HPDE6-E6E7 (cell line): ENCODE results near the gene SNRNP25.
"Not testable (repeated sequence)": the region's sequence is repeated elsewhere in the genome, so short reads cannot be mapped to it uniquely, and the experiment has no call there.

Experiments used
- DNase-seq: peaks from one replicate; pipeline ENCODE4 v3.0.0; 2011; ENCODE audit warnings: missing footprints; ENCODE audit errors: extremely low spot score

Gene SNRNP25

GRCh38 chr16:41439-42068 lies 12.1 kb upstream of the SNRNP25 start:
- no peak for DNase-seq

GRCh38 chr16:42069-42457 lies 11.6 kb upstream of the SNRNP25 start:
- no peak for DNase-seq

- no peak for DNase-seq
Measured at GRCh38 chr16:42691-43090, 10.9 kb upstream of the SNRNP25 start.

DNA sequence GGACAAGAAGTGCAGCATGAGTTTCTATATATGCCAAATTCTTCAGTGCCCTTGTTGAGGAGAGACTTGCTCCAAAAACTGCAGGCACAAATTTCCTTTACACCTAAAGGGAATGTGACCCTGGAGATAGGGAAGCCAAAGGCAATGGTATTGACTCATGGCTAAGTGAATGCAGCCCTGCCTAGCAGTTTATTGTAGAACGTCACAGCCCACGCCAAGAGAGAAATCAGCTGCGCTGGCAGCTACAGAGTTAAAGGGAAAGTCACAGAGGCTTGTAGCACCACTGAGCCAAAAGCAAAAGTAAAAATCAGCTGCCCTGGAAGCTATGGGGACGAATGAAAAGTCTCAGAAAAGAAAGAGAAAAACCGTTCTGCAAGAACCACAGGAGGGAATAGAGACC lies 10.3 kb upstream of the SNRNP25 start:
- DNase-seq = no peak

DNA sequence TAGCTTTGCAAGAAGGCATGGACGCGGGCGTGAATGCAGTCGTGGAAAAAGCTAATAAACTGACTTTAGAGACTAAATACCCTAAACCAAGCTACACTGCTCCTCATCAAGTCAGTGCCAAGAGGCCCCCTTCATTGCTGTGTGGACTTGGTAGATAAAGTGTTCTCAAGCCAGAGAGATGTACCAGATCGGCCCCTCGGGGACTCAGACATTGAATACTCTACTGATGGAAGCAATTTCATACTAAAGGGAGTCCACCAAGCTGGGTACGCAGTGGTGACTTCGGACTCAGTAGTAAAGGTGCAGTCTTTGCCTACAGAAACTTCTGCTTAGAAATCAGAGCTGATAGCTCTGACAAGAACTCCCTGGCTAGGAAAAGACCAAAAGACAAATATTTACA lies 9.0 kb upstream of the SNRNP25 start:
- DNase-seq = no peak

DNA sequence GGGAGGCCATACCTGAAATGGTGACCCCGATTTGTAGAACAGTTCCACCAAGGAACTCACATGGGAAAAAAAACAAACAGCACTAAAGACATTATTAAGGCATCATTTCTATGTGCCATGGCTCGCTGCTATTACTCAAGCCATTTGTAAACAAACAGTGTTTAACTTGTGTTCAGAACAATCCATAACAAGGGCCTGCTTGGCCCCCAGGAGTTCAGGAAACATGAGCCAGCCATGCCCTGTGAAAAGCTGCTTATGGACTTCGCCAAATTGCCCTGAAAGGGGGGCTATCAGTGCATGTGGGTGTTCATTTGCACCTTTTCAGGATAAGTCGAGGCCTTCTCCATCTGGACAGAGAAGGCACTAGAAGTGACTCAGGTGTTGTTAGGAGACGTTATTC lies 8.2 kb upstream of the SNRNP25 start:
- no peak for DNase-seq

GRCh38 chr16:46510-46909 lies 7.1 kb upstream of the SNRNP25 start:
- not testable (repeated sequence) for DNase-seq

DNA sequence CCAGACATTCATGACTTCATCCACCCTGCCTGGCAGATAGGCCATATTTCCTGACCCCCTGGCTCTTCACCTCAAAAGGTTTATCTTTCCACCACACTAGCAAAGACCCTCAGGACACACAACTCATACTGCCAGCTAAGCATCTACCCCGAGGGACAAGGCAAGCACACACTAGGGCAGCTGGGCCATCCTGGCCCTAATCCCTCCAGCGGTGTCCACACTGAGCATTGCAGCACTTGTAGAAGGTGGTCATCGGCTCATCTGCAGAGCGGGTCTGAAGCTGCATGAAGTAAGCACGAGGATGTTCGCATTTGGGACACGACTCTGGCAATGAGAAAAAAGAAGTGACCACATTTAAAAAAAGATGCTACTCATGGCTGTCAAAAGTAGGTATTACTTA lies 6.4 kb upstream of the SNRNP25 start:
- no peak for DNase-seq

GRCh38 chr16:50769-51591 lies 2.6 kb upstream of the SNRNP25 start:
- DNase-seq = no peak

GRCh38 chr16:54237-54581 lies 581 bp downstream of the SNRNP25 start:
- DNase-seq = no peak

- DNase-seq = no peak
Measured at GRCh38 chr16:55571-56136, 2.0 kb downstream of the SNRNP25 start.

DNA sequence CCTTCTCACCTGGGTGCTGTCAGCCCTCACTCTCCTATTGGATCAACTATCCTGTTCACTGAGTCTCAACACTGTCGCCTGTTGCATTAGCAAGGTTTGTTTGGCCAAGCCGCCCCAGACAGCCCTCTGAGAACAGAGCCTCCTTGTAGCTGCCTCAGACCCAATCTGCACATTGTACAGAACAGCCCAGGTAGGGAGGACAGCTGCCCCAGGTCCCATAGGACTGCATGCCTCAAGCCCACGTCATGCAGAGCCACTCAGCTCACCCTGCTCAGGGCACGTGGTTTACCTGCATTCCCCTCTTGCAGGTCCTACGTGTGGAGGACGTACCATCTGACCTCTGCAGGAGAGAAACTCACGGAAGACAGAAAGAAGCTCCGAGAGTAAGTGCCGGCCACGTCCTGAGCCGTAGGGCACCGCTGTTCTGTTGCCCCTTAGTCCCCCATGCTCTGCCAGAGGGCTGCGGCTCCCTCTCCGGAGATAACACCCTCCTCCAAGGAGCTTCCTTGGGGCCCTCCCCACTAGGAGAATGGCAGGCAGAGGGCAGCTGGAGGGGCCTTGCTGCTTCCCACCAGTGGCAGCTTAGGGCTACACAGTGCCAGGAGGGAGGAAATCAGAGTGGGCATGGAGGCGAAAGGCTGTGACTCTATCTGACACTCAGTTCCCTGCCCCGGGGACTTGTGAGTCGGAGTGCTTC lies 2.8 kb downstream of the SNRNP25 start:
- no peak for DNase-seq

GRCh38 chr16:57711-58110 lies 4.1 kb downstream of the SNRNP25 start:
- DNase-seq = no peak

- no peak for DNase-seq
Measured at GRCh38 chr16:58491-59439, 5.1 kb downstream of the SNRNP25 start.

- no peak for DNase-seq
Measured at GRCh38 chr16:59440-60059, 5.9 kb downstream of the SNRNP25 start.

- no peak for DNase-seq
Measured at GRCh38 chr16:60166-60565, 6.5 kb downstream of the SNRNP25 start.

- no peak for DNase-seq
Measured at GRCh38 chr16:60929-61878, 7.6 kb downstream of the SNRNP25 start.

DNA sequence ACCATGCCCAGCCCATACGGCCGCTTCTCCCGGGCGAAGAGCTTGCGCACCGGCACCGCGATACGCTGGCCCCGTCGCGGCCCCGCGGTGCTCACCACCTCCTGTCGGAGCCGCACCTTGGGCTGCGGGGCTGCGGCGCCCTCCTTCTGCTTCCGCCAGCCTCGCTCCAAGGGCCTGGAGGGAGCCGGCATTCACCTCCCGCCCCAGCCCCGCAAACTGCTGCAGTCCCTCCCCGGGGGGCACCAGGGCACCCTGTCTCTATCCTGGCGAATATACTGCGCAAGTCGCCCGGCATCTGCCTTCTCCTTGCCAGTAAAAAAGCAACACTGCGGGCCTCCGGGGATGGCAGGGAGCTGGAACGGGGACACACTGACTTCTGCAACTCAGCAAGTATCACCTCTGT lies 8.3 kb downstream of the SNRNP25 start:
- no peak for DNase-seq

GRCh38 chr16:62283-62967 lies 8.8 kb downstream of the SNRNP25 start:
- no peak for DNase-seq
